DOHH2 (cell line): ENCODE data around the gene CDK15.

ENCODE experiments used
- H3F3A ChIP-seq: fragments of 200-600 bp; sonication (generic), shearing (Covaris generic); 2 replicates; pipeline ENCODE4 v1.6.0; 2016; ENCODE audit warnings: antibody characterized with exemption, mild to moderate bottlenecking; ENCODE audit not compliant: control insufficient read depth, insufficient read depth
- H3K27ac ChIP-seq: fragments of 200-600 bp; sonication (generic); 2 replicates; pipeline ENCODE4 v1.5.1; 2014; ENCODE audit warnings: low read depth, mild to moderate bottlenecking, low read length, moderate library complexity
- H3K27me3 ChIP-seq: fragments of 200-600 bp; sonication (generic); 2 replicates; pipeline ENCODE4 v1.6.1; 2014; ENCODE audit warnings: mild to moderate bottlenecking, low read length, mixed read lengths; ENCODE audit not compliant: control insufficient read depth
- H3K36me3 ChIP-seq: fragments of 200-600 bp; sonication (generic); 2 replicates; pipeline ENCODE4 v1.6.1; 2014; ENCODE audit warnings: mild to moderate bottlenecking, low read length, moderate library complexity, mixed read lengths; ENCODE audit not compliant: control insufficient read depth
- H3K4me1 ChIP-seq: fragments of 200-600 bp; sonication (generic); 2 replicates; pipeline ENCODE4 v1.6.1; 2014; ENCODE audit warnings: mild to moderate bottlenecking, low read length, mixed read lengths; ENCODE audit not compliant: control insufficient read depth
- H3K4me2 ChIP-seq: fragments of 200-600 bp; sonication (generic); 2 replicates; pipeline ENCODE4 v1.6.0; 2014; ENCODE audit warnings: mild to moderate bottlenecking, low read length, moderate library complexity
- H3K4me3 ChIP-seq: fragments of 200-600 bp; sonication (generic); 2 replicates; pipeline ENCODE4 v1.5.1; 2014; ENCODE audit warnings: mild to moderate bottlenecking, low read length, mixed read lengths
- H3K79me2 ChIP-seq: fragments of 200-600 bp; sonication (generic); 2 replicates; pipeline ENCODE4 v1.6.1; 2014; ENCODE audit warnings: mild to moderate bottlenecking, low read length, mixed read lengths; ENCODE audit not compliant: control insufficient read depth
- H3K9me2 ChIP-seq: fragments of 200-600 bp; sonication (generic); replicated peaks from 2 replicates; pipeline ENCODE4 v1.6.1; 2014; ENCODE audit warnings: mild to moderate bottlenecking, low read length, mixed read lengths; ENCODE audit not compliant: control insufficient read depth
- H3K9me3 ChIP-seq: fragments of 200-600 bp; sonication (generic); 2 replicates; pipeline ENCODE4 v1.6.1; 2014; ENCODE audit warnings: antibody characterized with exemption, low read length, mixed read lengths; ENCODE audit not compliant: control insufficient read depth, insufficient read depth
- H4K20me1 ChIP-seq: fragments of 200-600 bp; sonication (generic); 2 replicates; pipeline ENCODE4 v1.6.0; 2014; ENCODE audit warnings: low read depth, mild to moderate bottlenecking, antibody characterized with exemption, low read length, moderate library complexity; ENCODE audit not compliant: control insufficient read depth, insufficient read depth
- CTCF ChIP-seq: fragments of 200-600 bp; sonication (generic); IDR thresholded peaks from one replicate; pipeline ENCODE4 v1.5.1; 2014; ENCODE audit warnings: antibody characterized with exemption, mild to moderate bottlenecking, low read depth, low read length; ENCODE audit not compliant: poor library complexity, severe bottlenecking
- EZH2phosphoT487 ChIP-seq: fragments of 200-600 bp; sonication (generic); IDR thresholded peaks from 2 replicates; pipeline ENCODE4 v1.6.1; 2017; ENCODE audit warnings: borderline replicate concordance, mild to moderate bottlenecking, antibody characterized with exemption, low read length, moderate library complexity, mixed read lengths

Gene CDK15

GRCh38 chr2:201835066-201835465 lies 28.7 kb downstream of the CDK15 start:
- Histone ChIP-seq H3K4me2 (no peak overlapping the region), H3K9me2 (peaks cover 2% of the 10 kb centered on the region; the same call in 1 of the 2 replicates), H3K79me2 (no peaks in the 10 kb centered on the region), H3K9me3 (no peaks in the 10 kb centered on the region), H3F3A (no peaks in the 10 kb centered on the region), H3K4me3 (no peak overlapping the region), H3K4me1 (no peaks in the 10 kb centered on the region), H3K36me3 (no peaks in the 10 kb centered on the region), H3K27ac (no peak overlapping the region), H4K20me1 (no peaks in the 10 kb centered on the region), H3K27me3 (no peaks in the 10 kb centered on the region)
- no peak for TF ChIP-seq EZH2phosphoT487
- TF ChIP-seq CTCF = no peak

- H3F3A ChIP-seq = no peaks in the 10 kb centered on the region
- peaks cover 2% of the 10 kb centered on the region; the same call in 1 of the 2 replicates for H3K9me2 ChIP-seq
- no peaks in the 10 kb centered on the region for H3K9me3 ChIP-seq
- TF ChIP-seq EZH2phosphoT487 (no peak), CTCF (no peak)
- H3K27ac ChIP-seq = no peak overlapping the region
- no peak overlapping the region for H3K4me2 ChIP-seq
- no peaks in the 10 kb centered on the region for H3K79me2 ChIP-seq
- no peak overlapping the region for H3K4me3 ChIP-seq
- no peaks in the 10 kb centered on the region; the same call in 1 of the 2 replicates for H3K27me3 ChIP-seq
- no peaks in the 10 kb centered on the region for H3K4me1 ChIP-seq
- no peaks in the 10 kb centered on the region for H3K36me3 ChIP-seq
- no peaks in the 10 kb centered on the region for H4K20me1 ChIP-seq
Observed at GRCh38 chr2:201837391-201837790, 31.1 kb downstream of the CDK15 start.

GRCh38 chr2:201837824-201838431 lies 31.6 kb downstream of the CDK15 start:
- Histone ChIP-seq H3K79me2 (no peaks in the 10 kb centered on the region), H3K9me2 (peaks cover 2% of the 10 kb centered on the region; the same call in 1 of the 2 replicates), H3K4me3 (no peak overlapping the region), H3K9me3 (no peaks in the 10 kb centered on the region), H4K20me1 (no peaks in the 10 kb centered on the region), H3K4me1 (no peaks in the 10 kb centered on the region), H3F3A (no peaks in the 10 kb centered on the region), H3K27ac (no peak overlapping the region), H3K4me2 (no peak overlapping the region), H3K36me3 (no peaks in the 10 kb centered on the region), H3K27me3 (no peaks in the 10 kb centered on the region; the same call in 1 of the 2 replicates)
- TF ChIP-seq CTCF (no peak), EZH2phosphoT487 (no peak)
